BLaER1 treated with 17β-estradiol and CSF1 and Interleukin-3, amounts not matched to agents 10 nM and 100 nM (cell line): Measurements from ENCODE around the gene PRKAR1B.

Source experiments
- H3K27ac ChIP-seq, 11 experiments: shearing (Covaris generic); formaldehyde crosslinking; 2 replicates each; pipeline ENCODE4 v1.8.1; 2022
- H3K27me3 ChIP-seq, 11 experiments: shearing (Covaris generic); formaldehyde crosslinking; 2 replicates each; pipeline ENCODE4 v1.8.1; 2022
- H3K36me3 ChIP-seq, 11 experiments: shearing (Covaris generic); formaldehyde crosslinking; 2 replicates each; pipeline ENCODE4 v1.8.1; 2022
- H3K4me1 ChIP-seq, 10 experiments: shearing (Covaris generic); formaldehyde crosslinking; 2 replicates each; pipeline ENCODE4 v1.8.1; 2022
- H3K4me2 ChIP-seq, 11 experiments: shearing (Covaris generic); formaldehyde crosslinking; 2 replicates each; pipeline ENCODE4 v1.8.1; 2022
- H3K4me3 ChIP-seq, 10 experiments: shearing (Covaris generic); formaldehyde crosslinking; 2 replicates each; pipeline ENCODE4 v1.8.1; 2022
- H3K9ac ChIP-seq, 11 experiments: shearing (Covaris generic); formaldehyde crosslinking; 2 replicates each; pipeline ENCODE4 v1.8.1; 2022
- H3K9me3 ChIP-seq, 11 experiments: shearing (Covaris generic); formaldehyde crosslinking; replicated peaks in 1 of 11; 2 replicates each; pipeline ENCODE4 v1.8.1; 2022
- H4K20me1 ChIP-seq, 11 experiments: shearing (Covaris generic); formaldehyde crosslinking; 2 replicates each; pipeline ENCODE4 v1.8.1; 2022
- Cebpa-rat ChIP-seq, 11 experiments: shearing (Covaris generic); IDR thresholded peaks; 2 replicates each; pipeline ENCODE4 v1.8.1; 2022

Gene PRKAR1B

DNA sequence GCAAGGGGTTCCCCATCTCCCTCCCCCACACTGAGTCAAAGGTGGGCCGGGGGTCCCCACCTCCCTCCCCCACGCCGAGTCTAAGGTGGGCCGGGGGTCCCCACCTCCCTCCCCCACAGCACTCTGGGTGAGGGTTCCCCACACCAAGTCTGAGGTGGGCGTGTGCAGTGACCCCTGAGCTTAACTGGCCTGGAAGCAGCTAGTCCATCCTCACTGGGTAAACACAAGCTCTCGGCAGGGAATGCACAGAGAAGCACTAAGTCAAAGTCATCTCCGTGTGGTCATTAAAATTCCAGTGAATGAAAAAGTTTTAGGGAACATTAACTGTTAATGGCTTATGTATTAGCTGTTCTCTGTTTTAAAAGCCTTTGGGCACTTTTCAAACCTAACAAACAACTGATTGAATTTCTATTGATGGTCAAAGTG, 43.7 kb upstream of the PRKAR1B start:
- TF ChIP-seq Cebpa-rat (IDR thresholded peaks at IDR 0.05) = no peak
- Histone ChIP-seq H3K4me3 (no peak overlapping the region), H3K36me3 (peaks cover 58 to 100% (median 85%) of the 10 kb centered on the region in 11 experiments), H3K9me3 (no peaks in the 10 kb centered on the region), H3K4me1 (peaks cover 0 to 5% (median 0%) of the 10 kb centered on the region in 10 experiments; a peak in 1 of 20 replicates), H3K4me2 (no peak overlapping the region), H3K27me3 (no peaks in the 10 kb centered on the region), H3K27ac (no peak overlapping the region), H3K9ac (0 out of 22 replicates have a peak overlapping the region, but pooled peaks of 1 of the 11 experiments have one; percentile 1), H4K20me1 (peaks cover 0 to 41% (median 13%) of the 10 kb centered on the region in 11 experiments; a peak in 11 of 22 replicates)

DNA sequence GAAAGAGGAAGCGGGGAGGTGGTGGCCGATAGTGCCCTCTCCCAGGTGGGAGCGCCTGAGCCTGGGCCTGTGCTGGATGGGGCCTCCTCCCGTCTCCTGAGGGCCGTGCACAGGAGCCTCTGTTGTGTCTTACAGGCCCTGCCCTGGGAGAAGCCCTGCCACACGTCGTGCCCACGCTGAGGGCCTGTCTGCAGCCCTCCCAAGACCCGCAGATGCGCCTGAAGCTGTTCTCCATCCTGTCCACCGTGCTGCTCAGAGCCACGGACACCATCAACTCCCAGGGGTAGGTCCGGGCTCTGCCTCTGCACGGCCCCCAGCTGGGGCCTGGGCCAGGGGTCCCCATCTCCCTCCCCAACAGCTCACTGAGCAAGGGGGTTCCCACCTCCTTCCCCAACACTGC, 43.3 kb upstream of the PRKAR1B start:
- H3K27ac ChIP-seq = no peak overlapping the region
- no peaks in the 10 kb centered on the region for H3K27me3 ChIP-seq
- H3K4me3 ChIP-seq = no peak overlapping the region
- H3K4me1 ChIP-seq = peaks cover 0 to 5% (median 0%) of the 10 kb centered on the region in 10 experiments; a peak in 1 of 20 replicates
- H3K9me3 ChIP-seq = peaks cover 0 to 4% (median 2%) of the 10 kb centered on the region in 11 experiments; a peak in 8 of 22 replicates
- H4K20me1 ChIP-seq = peaks cover 0 to 41% (median 13%) of the 10 kb centered on the region in 11 experiments; a peak in 11 of 22 replicates
- no peak for TF ChIP-seq Cebpa-rat (IDR thresholded peaks at IDR 0.05)
- no peak overlapping the region for H3K4me2 ChIP-seq
- no peak overlapping the region for H3K9ac ChIP-seq
- H3K36me3 ChIP-seq = peaks cover 58 to 100% (median 85%) of the 10 kb centered on the region in 11 experiments

DNA sequence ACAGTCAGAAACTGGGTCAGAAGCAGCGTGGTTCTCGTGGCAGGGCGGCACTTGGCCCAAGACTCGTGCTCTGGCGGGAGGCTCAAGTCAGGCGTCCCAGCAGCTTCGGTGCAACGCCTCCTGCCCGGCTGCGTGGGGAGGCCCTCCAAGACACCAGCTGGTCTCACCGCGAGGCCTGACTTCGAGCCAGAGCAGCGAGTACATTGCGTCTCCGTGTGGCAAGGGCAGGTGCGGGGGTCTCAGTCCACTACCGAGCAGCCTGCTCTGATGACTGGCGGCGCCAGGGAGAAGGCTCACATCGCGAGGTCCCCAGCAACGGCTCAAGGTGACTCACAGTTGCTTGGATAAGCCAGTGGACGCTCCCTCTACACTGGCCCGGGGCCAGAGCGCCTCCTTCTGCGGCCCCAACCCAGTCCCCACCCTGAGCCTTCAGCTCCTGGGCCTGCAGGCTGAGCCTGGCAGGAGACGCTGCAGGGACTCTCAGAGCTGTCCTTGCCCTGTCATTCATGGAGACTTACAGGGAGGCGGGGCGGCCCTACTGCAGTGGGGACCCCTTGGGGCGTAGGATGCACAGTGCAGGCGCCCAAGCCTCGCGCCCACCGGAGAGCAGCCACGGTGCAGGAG, 41.9 kb upstream of the PRKAR1B start:
- Histone ChIP-seq H3K4me3 (no peak overlapping the region), H3K9ac (no peak overlapping the region), H3K36me3 (peaks cover 58 to 100% (median 87%) of the 10 kb centered on the region in 11 experiments), H4K20me1 (peaks cover 0 to 39% (median 13%) of the 10 kb centered on the region in 11 experiments; a peak in 11 of 22 replicates), H3K4me1 (peaks cover 0 to 5% (median 0%) of the 10 kb centered on the region in 10 experiments; a peak in 1 of 20 replicates), H3K4me2 (no peak overlapping the region), H3K27me3 (no peaks in the 10 kb centered on the region), H3K27ac (no peak overlapping the region), H3K9me3 (peaks cover 0 to 17% (median 8%) of the 10 kb centered on the region in 11 experiments; a peak in 8 of 22 replicates)
- TF ChIP-seq Cebpa-rat (IDR thresholded peaks at IDR 0.05) = no peak

DNA sequence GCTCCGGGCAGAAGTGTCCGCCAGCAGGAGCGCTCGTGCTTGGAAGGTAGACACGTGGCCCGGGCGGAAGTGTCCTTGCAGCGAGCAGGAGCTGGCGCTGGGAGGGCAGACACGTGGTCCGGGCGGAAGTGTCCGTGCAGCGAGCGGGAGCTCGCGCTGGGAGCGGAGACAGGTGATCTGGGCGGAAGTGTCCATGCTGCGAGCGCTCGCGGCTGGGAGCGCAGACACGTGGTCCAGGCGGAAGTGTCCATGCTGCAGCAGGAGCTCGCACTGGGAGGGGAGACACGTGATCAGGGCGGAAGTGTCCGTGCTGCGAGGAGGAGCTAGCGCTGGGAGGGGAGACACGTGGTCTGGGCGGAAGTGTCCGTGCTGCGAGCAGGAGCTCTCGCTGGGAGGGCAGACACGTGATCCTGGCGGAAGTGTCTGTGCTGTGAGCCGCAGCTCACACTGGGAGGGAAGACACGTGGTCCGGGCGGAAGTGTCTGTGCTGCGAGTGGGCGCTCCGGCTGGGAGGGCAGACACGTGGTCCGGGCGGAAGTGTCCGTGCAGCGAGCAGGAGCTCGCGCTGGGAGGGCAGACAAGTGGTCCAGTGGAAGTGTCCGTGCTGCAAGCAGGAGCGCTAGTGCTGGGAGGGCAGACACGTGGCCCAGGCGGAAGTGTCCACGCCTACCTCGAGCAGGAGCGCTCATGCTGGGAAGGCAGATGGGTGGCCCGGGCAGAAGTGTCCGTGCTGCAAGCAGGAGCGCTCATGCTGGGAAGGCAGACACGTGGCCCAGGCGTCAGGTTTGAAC, 41.1 kb upstream of the PRKAR1B start:
- no peak overlapping the region for H3K4me3 ChIP-seq
- no peak for TF ChIP-seq Cebpa-rat (IDR thresholded peaks at IDR 0.05)
- no peak overlapping the region for H3K9ac ChIP-seq
- no peak overlapping the region for H3K27ac ChIP-seq
- H4K20me1 ChIP-seq = peaks cover 0 to 35% (median 11%) of the 10 kb centered on the region in 11 experiments; a peak in 10 of 22 replicates
- peaks cover 59 to 100% (median 87%) of the 10 kb centered on the region in 11 experiments for H3K36me3 ChIP-seq
- H3K27me3 ChIP-seq = no peaks in the 10 kb centered on the region
- H3K4me1 ChIP-seq = peaks cover 0 to 5% (median 0%) of the 10 kb centered on the region in 10 experiments; a peak in 1 of 20 replicates
- peaks cover 0 to 21% (median 8%) of the 10 kb centered on the region in 11 experiments; a peak in 8 of 22 replicates for H3K9me3 ChIP-seq
- no peak overlapping the region for H3K4me2 ChIP-seq

DNA sequence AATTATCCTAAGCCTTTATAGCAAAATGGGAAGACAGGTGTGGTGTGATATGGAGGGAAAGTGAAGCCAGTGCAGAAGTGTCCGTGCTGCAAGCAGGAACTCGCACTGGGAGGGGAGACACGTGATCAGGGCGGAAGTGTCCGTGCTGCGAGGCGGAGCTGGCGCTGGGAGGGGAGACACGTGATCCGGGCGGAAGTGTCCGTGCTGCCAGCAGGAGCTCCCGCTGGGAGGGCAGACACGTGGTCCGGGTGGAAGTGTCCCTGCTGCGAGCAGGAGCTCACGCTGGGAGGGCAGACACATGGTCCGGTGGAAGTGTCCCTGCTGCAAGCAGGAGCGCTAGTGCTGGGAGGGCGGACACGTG, 40.5 kb upstream of the PRKAR1B start:
- Histone ChIP-seq H3K27me3 (no peaks in the 10 kb centered on the region), H3K4me3 (no peak overlapping the region), H3K4me2 (no peak overlapping the region), H4K20me1 (peaks cover 0 to 31% (median 11%) of the 10 kb centered on the region in 11 experiments; a peak in 9 of 22 replicates), H3K9me3 (peaks cover 0 to 21% (median 8%) of the 10 kb centered on the region in 11 experiments; a peak in 8 of 22 replicates), H3K36me3 (peaks cover 61 to 100% (median 87%) of the 10 kb centered on the region in 11 experiments), H3K9ac (no peak overlapping the region), H3K4me1 (peaks cover 0 to 5% (median 0%) of the 10 kb centered on the region in 10 experiments; a peak in 1 of 20 replicates), H3K27ac (no peak overlapping the region)
- no peak for TF ChIP-seq Cebpa-rat (IDR thresholded peaks at IDR 0.05)

DNA sequence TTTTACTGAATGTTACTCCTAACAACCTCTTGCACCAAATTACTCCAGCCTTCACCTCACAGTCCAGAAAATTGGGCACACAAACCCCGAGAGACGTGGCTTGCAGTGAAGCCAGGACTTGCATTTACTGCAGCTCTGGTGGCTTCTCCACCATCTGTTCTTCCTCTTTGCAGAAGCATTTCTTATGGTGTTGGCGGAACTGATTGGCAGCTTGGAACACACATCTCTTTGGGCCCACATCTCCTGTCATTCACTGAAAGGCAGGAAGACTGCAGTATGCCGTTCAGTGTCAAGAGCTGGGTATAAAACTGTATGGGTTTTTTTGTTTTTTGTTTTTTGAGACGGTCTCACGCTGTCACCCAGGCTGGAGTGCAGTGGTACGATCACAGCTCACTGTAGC, 38.3 kb upstream of the PRKAR1B start:
- H3K27ac ChIP-seq = no peak overlapping the region
- peaks cover 71 to 100% (median 89%) of the 10 kb centered on the region in 11 experiments for H3K36me3 ChIP-seq
- no peak overlapping the region for H3K4me2 ChIP-seq
- no peak for TF ChIP-seq Cebpa-rat (IDR thresholded peaks at IDR 0.05)
- H3K9ac ChIP-seq = no peak overlapping the region
- H3K27me3 ChIP-seq = no peaks in the 10 kb centered on the region
- H3K4me1 ChIP-seq = no peaks in the 10 kb centered on the region
- no peak overlapping the region for H3K4me3 ChIP-seq
- peaks cover 0 to 21% (median 8%) of the 10 kb centered on the region in 11 experiments; a peak in 8 of 22 replicates for H3K9me3 ChIP-seq
- H4K20me1 ChIP-seq = peaks cover 0 to 34% (median 10%) of the 10 kb centered on the region in 11 experiments; a peak in 8 of 22 replicates

DNA sequence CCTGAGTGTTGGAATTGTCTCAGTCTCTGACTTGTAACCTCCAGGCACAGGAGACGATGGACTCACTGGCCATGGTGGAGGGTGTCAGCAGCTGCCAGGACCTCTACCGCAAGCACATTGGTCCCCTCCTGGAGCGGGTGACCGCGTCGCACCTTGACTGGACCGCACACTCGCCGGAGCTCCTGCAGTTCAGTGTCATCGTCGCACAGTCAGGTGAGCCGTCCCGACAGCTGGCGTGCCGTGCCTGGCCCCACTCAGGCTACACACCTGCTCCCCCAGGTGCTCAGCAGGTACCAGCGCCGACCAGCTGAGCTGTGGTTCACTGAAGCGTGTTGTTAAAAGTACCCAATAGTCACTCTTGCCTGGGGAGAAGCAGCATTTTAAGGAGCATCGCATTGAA, 36.7 kb upstream of the PRKAR1B start:
- no peak overlapping the region for H3K4me3 ChIP-seq
- peaks cover 81 to 100% (median 94%) of the 10 kb centered on the region in 11 experiments for H3K36me3 ChIP-seq

DNA sequence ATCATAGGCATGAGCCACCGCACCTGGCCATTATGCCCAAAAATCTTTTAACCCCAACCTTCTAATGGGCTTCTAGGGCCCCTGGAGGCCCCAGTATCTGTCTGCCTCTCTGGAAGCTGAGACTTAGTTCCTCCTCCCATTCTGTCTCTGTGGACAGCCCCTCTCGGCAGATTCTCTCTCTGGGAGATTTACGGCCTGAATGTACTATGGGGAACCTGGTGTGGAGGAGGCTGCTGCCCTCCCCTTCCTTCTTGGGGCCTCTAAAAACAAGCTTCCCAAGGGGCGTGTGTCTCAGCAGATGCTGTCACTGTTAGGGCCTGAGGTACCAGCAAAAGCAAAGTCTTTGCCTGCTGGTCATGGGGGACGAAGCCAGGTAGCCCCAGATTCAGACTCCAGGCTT, 35.8 kb upstream of the PRKAR1B start:
- no peak overlapping the region for H3K4me2 ChIP-seq
- H3K9ac ChIP-seq = no peak overlapping the region
- no peak overlapping the region for H3K4me3 ChIP-seq
- H3K27me3 ChIP-seq = no peaks in the 10 kb centered on the region
- H3K27ac ChIP-seq = no peak overlapping the region
- H3K4me1 ChIP-seq = no peaks in the 10 kb centered on the region
- no peak for TF ChIP-seq Cebpa-rat (IDR thresholded peaks at IDR 0.05)
- H4K20me1 ChIP-seq = peaks cover 0 to 21% (median 0%) of the 10 kb centered on the region in 11 experiments; a peak in 3 of 22 replicates
- peaks cover 84 to 100% (median 98%) of the 10 kb centered on the region in 11 experiments for H3K36me3 ChIP-seq
- H3K9me3 ChIP-seq = peaks cover 0 to 21% (median 8%) of the 10 kb centered on the region in 11 experiments; a peak in 8 of 22 replicates

More for the DNA sequence above, 36.7 kb upstream of the PRKAR1B start:
- H3K9ac ChIP-seq = no peak overlapping the region
- H3K4me1 ChIP-seq = no peaks in the 10 kb centered on the region
- no peak for TF ChIP-seq Cebpa-rat (IDR thresholded peaks at IDR 0.05)
- H3K27me3 ChIP-seq = no peaks in the 10 kb centered on the region
- H4K20me1 ChIP-seq = peaks cover 0 to 25% (median 5%) of the 10 kb centered on the region in 11 experiments; a peak in 8 of 22 replicates
- H3K4me2 ChIP-seq = no peak overlapping the region
- H3K27ac ChIP-seq = no peak overlapping the region
- peaks cover 0 to 21% (median 8%) of the 10 kb centered on the region in 11 experiments; a peak in 8 of 22 replicates for H3K9me3 ChIP-seq

DNA sequence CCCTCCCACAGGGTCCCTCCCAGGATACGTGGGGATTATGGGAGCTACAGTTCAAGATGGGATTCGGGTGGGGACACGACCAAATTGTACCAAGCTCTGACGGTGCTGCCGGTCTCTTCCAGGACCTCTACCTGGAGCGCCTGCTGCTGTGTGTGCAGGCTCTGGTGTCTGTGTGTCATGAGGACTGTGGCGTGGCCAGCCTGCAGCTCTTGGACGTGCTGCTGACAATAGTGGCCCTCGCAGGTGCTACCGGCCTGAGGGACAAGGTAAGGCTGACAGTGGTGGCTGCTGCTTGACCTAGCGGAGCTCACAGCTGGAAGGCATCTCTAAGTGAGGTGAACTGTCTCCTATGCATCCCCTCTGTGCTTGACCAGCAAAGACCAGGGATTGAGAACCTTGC, 34.5 kb upstream of the PRKAR1B start:
- H4K20me1 ChIP-seq = peaks cover 0 to 31% (median 0%) of the 10 kb centered on the region in 11 experiments; a peak in 5 of 22 replicates
- H3K4me2 ChIP-seq = no peak overlapping the region
- peaks cover 0 to 21% (median 8%) of the 10 kb centered on the region in 11 experiments; a peak in 8 of 22 replicates for H3K9me3 ChIP-seq
- no peak overlapping the region for H3K9ac ChIP-seq
- TF ChIP-seq Cebpa-rat (IDR thresholded peaks at IDR 0.05) = no peak
- no peak overlapping the region for H3K27ac ChIP-seq
- no peaks in the 10 kb centered on the region for H3K27me3 ChIP-seq
- H3K36me3 ChIP-seq = peaks cover 95 to 100% (median 99%) of the 10 kb centered on the region in 11 experiments
- H3K4me3 ChIP-seq = no peak overlapping the region
- no peaks in the 10 kb centered on the region for H3K4me1 ChIP-seq
